NCI-H345 (cell line): ENCODE measurements around the gene MAP2K1.
A peak's percentile ranks its signal among the peaks of the same experiment; 100 is the strongest.

Experiments
- DNase-seq: peaks from one replicate; lab custom pipeline; 2025; lab: John Stamatoyannopoulos, UW

MAP2K1 gene

GRCh38 chr15:66394472-66394871 lies 7.8 kb downstream of the MAP2K1 start:
- DNase-seq = no peak

DNA sequence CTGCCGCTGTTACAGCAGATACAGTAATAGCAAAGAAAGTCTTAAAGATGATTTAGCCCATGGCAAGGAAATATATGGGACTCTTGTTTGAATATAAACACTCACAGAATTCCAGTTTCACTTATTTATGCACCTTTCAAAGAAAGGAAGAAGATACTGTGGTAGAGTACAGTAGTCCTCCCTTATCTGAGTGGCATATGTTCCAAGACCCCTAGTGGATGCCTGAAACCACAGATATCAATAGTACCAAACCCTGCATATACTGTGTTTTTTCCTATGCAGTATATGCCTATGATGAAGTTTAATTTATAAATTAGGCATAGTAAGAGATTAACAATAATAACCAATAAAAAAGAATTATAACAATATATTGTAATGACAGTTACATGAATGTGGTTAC lies 8.2 kb downstream of the MAP2K1 start:
- DNase-seq = no peak

GRCh38 chr15:66399276-66399675 lies 12.6 kb downstream of the MAP2K1 start:
- no peak for DNase-seq

GRCh38 chr15:66400351-66400774 lies 13.7 kb downstream of the MAP2K1 start:
- DNase-seq = no peak

GRCh38 chr15:66401130-66402021 lies 14.7 kb downstream of the MAP2K1 start:
- no peak for DNase-seq

DNA sequence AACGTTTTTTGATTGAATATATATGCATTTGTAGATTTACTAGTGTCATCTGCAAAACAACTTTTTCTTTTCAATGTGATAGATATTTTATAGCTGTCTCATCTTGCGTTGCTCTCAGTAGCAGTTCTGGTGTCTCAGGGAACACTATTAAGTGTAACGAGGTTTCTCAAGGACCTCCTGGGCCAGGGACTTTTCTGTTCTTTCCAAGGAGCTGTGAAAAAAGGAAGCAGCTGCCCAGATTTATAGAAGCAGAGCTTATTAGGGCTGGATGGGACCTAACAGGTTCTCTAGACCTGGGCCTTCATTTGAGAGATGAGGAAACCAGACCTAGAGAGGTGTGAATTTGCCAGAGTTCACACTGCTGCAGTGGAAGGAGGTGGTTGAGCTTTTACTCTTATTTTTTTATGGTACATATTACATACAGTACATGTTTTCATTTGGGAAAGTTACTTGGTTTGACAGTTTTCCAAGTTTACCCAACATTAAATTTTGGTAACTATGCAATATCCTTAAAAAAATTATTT lies 16.1 kb downstream of the MAP2K1 start:
- DNase-seq = no peak

GRCh38 chr15:66403323-66403722 lies 16.6 kb downstream of the MAP2K1 start:
- DNase-seq = no peak

DNA sequence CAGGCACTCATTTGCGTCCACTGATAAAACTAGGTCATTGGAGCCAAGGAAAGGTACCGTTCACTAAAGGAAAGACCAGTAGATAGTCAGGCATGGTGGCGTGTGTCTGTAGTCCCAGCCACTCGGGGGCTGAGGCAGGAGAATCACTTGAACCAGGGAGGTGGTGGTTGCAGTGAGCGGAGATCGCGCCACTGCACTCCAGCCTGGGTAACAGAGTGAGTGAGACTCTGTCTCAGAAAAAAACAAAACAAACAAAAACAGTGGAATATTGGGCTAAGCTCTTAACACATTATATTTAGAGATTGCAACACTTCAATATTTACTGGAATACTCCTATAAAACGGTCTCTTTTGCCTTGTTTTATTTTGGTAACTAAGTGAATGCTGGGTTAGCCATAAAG lies 17.4 kb downstream of the MAP2K1 start:
- DNase-seq = no peak

DNA sequence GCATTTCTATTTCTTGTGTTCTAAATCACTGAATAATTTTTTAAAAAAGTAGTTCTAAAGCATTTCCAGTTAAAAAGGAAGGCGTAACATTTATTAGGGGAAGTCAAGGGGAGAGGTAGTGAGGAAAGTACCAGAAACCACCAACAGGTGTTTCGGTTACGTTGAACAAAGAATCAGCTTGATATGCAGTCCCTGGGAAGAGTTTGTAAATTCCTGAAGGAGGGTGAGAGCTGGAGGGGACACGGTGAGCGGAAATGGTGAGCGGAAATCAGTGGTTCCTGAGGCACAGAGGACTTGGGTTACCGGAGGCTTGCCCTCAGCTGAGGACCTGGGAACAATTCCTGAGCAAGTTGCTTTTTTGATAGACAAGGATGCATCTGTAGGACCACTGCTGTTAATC lies 17.8 kb downstream of the MAP2K1 start:
- DNase-seq = no peak

- no peak for DNase-seq
These were observed 18.3 kb downstream of the MAP2K1 start for GRCh38 chr15:66405007-66405406.

DNA sequence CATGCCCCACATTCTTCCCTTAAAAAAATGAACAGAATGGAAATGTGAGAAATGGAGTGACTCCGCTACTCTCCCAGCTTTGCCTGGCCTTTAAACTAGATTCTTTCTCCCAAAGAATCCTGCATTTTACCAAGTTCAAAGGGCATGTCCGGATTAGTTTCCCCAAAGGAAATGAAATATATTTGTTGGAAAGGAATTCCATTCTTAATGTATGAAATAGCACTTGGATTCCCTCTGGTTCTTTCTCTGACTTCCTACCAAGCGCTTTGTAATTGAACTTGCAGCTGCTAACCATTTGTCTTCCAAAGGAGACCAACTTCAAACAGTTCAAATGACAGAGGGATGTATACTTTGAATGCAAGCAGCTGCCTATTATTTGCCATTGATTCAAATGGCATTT lies 18.9 kb downstream of the MAP2K1 start:
- peak; percentile 8 for DNase-seq

DNA sequence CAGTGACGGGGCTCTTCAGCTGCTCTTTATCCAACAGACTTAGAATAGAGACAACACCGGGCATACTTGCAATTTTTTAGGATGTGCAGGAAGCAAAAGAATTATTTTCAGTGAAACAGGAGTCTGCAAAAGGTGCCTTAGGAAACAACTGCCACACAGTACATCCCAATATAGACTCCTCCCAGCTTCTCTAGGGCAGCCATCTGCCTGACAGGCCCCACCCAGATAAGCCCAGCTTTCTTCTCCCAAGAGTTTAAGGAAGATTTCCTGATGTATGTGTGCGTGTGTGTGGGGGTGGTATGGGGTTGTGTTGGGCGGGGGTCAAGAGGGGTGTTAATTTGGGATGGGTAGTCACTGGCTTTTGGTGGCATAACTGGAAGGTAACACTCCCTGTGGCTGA lies 21.5 kb downstream of the MAP2K1 start:
- DNase-seq = no peak

GRCh38 chr15:66408675-66409282 lies 22.1 kb downstream of the MAP2K1 start:
- DNase-seq = no peak

DNA sequence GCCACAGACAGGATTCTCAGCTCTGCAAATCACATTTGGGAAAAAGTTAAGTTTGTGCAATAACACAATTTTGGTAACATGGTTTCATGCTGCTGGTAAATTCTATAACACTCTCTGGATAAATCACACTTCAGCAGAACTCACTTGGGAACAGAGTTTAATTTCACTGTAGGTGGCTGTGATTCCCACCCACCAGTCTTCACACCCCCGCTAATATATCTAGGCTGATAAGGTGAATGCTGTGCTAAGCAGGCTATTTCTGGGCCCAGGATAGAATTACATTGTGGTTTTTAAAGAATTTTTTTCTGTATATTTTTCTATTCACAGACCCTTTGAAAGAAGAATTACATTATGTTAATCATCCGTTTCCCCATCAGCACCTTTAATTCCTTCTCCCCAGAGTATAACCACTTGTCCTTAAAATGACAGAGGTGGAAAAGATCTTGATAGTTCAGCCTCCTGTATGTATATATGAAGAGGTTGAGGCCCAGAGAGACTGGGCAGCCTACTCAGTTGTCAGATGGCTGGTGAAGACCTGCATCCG lies 22.9 kb downstream of the MAP2K1 start:
- no peak for DNase-seq

DNA sequence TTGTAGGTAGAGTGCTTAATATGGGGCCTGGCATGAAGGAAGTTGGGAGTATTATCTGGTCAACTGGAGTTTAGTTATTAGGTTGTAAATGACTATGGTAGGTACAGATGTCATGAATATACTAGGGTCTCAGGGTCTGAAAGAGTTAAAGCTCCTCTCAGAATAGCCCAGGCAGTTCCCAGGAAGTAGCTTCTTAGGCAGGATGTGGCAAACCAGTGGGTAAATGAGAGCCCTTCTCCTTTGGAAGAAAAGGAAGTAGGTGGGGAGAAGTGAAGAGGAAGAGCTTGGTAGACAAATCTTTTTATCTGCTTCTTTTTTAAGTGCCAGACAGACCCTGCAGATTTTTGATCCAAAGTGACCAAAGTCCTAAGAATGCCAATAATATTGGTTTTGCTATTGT lies 24.5 kb downstream of the MAP2K1 start:
- no peak for DNase-seq

- DNase-seq = no peak
These were observed 25.5 kb downstream of the MAP2K1 start for GRCh38 chr15:66412220-66412619.

DNA sequence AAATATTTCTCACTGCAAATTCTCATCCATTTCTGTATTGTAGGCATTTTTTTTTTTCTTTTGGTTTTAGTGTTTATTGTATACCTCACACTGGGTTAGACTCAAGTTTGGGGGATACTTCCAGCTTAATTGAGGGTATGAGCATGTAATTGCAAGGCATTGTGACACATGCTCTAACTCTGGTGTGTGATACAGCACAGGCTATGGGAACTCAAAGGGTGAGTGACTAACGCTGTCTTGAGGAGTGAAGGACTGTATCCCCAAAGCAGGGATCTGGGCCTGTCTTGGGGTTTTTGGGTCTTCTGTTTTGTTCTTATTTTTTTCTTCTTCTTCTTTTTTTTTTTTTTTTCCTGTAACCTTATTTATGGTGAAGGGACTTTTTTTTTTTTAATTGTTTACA lies 26.9 kb downstream of the MAP2K1 start:
- no peak for DNase-seq

- DNase-seq = no peak
These were observed 28.6 kb downstream of the MAP2K1 start for GRCh38 chr15:66415360-66415759.

DNA sequence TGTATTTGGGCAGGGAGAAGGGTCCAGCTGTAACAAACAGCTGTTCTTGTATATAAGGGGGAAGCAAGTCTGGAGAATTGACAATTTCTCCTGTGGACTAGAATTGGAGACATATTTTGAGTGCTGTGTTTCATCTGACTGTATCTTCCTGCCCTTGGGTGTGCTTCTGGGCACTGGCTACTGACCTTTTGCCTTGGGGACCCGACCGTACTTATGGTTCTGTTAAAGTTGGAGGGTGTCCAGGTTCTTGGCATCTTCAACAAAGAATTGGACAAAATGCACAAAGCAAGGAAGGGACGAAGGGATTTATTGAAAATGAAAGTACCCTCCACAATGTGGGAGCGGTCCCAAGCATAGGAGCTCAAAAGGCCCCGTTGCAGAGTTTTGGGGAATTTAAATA lies 31.0 kb downstream of the MAP2K1 start:
- DNase-seq = no peak

DNA sequence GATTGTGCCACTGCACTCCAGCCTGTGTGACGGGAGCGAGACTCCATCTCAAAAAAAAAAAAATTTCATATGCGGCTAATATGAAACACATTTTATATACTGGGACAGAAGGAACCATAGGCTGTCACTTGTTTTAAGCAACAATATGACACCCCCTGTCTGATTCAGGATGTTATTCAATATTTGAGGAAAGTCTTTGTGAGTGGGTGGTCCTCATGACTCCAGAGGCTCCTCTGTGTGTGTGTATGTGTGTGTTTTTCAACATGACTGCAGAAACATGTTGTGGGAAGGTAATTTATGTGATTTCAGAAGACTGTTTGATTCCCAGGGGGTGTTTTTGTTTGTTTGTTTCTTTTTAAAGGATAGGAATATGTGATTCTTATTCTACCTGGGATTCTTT lies 32.8 kb downstream of the MAP2K1 start:
- DNase-seq = no peak

DNA sequence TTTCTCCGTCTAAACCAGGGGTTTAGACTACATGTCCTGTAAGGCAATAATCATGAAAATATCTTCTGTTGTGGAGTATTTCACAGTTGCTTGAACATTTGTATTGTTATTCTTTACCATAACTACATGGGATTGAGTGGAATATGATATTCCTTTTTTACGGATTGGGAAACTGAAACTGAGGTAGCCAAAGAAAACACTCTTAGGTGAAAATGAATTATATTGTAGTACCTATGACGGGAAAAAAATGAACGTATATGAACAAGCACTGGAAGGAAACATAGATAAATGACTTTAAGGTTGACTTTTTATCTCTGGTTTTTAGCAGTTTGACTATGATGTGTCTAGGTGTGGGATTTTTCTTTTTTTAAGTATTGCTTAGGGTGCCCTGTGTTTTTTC lies 35.6 kb downstream of the MAP2K1 start:
- DNase-seq = no peak

DNA sequence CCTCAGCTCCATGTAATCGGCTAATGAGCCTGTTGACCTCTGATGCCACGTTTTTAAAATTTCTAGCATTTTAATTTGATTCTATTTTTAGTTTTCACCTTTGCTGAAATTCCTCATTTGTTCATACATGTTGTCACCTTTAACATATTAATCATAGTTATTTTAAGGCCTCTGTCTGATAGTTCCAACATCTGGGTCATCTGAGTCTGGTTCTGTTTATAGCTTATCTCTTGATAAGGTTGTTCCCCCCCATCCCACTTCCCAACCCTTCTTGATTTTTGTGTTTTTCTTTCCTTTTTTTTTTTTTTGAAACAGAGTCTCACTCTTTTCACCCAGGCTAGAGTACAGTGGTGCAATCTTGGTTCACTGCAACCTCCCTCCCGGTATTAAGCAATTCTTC lies 36.4 kb downstream of the MAP2K1 start:
- no peak for DNase-seq

DNA sequence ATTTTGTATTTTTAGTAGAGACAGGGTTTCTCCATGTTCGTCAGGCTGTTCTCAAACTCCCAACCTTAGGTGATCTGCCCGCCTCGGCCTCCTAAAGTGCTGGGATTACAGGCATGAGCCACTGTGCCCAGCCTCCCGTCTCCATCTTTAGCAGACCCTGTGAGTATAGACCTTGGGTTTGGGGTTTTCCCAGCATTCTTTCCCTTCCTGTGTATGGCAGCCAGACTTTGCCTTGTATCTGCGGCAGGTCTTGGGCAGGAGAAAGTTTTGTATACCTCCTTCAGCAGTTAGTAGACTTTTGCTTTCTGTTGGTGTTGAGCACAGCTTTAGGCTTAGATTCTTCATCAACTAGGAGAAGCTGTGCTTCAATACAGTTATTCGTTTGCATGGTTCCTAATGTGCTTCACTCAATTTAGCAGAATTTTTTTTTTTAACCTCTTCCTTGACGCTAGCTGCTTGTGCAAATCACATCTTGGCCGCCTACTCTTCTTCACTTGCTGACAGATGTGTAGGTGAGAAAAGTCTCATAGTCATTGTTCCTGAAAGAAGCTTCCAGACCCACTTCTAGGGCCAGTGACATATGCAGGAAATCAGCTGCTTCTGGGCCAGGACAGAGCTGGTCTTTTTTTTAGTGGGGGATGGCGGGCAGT lies 38.4 kb downstream of the MAP2K1 start:
- no peak for DNase-seq
